HUES48 (cell line): ENCODE data around the gene GRID2IP.
"Not testable (repeated sequence)": the region's sequence is repeated elsewhere in the genome, so short reads cannot be mapped to it uniquely, and the experiment has no call there.

Experiments used
- H3K27ac ChIP-seq: one replicate; pipeline ENCODE4 v1.7.0; 2013; ENCODE audit warnings: low read depth, low read length, inconsistent platforms
- H3K27me3 ChIP-seq: 2 replicates; pipeline ENCODE4 v1.6.1; 2013; ENCODE audit warnings: mild to moderate bottlenecking, low read length; ENCODE audit not compliant: control insufficient read depth, insufficient read depth
- H3K36me3 ChIP-seq: 2 replicates; pipeline ENCODE4 v1.6.1; 2013; ENCODE audit warnings: low read length; ENCODE audit not compliant: control insufficient read depth, insufficient read depth
- H3K4me1 ChIP-seq: 2 replicates; pipeline ENCODE4 v1.6.1; 2013; ENCODE audit warnings: mild to moderate bottlenecking, low read length; ENCODE audit not compliant: control insufficient read depth, insufficient read depth
- H3K4me3 ChIP-seq: 2 replicates; pipeline ENCODE4 v1.5.1; 2013; ENCODE audit warnings: mild to moderate bottlenecking, low read depth, low read length
- H3K9ac ChIP-seq: 2 replicates; pipeline ENCODE4 v1.6.1; 2013; ENCODE audit warnings: mild to moderate bottlenecking, low read depth, low read length, moderate library complexity
- H3K9me3 ChIP-seq: 2 replicates; pipeline ENCODE4 v1.6.1; 2013; ENCODE audit warnings: low read length; ENCODE audit not compliant: control insufficient read depth, insufficient read depth

The GRID2IP gene

DNA sequence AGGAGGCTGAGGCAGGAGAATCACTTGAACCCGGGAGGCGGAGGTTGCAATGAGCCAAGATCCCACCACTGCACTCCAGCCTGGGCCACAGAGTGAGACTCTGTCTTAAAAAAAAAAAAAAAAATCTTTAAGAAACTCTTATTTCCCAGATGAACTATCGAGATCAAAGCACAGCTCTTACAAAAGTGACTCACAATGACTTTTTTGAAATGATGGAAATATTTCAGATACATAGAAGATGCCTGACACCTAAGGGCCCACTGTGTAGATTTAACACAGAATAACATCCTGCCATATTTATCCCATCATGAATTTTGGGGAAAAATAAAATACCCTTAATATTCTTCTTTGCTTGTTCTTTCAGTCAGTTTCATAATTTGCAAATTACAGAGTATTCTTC, 92.6 kb downstream of the GRID2IP start:
- not testable (repeated sequence) for H3K9me3 ChIP-seq, H3K9ac ChIP-seq, H3K4me3 ChIP-seq, H3K27ac ChIP-seq, H3K4me1 ChIP-seq, H3K27me3 ChIP-seq
- H3K36me3 ChIP-seq = peaks cover 29% of the 10 kb centered on the region

GRCh38 chr7:6453734-6454133, 97.5 kb downstream of the GRID2IP start:
- H3K27ac ChIP-seq = no peak overlapping the region
- H3K4me3 ChIP-seq = no peak overlapping the region
- no peaks in the 10 kb centered on the region for H3K4me1 ChIP-seq
- no peaks in the 10 kb centered on the region for H3K36me3 ChIP-seq
- H3K9me3 ChIP-seq = no peaks in the 10 kb centered on the region
- H3K9ac ChIP-seq = no peak overlapping the region
- no peaks in the 10 kb centered on the region for H3K27me3 ChIP-seq

- Histone ChIP-seq H3K36me3 (no peaks in the 10 kb centered on the region), H3K27me3 (no peaks in the 10 kb centered on the region), H3K4me3 (no peak overlapping the region), H3K4me1 (no peaks in the 10 kb centered on the region), H3K9me3 (no peaks in the 10 kb centered on the region), H3K9ac (no peak overlapping the region), H3K27ac (no peak overlapping the region)
Observed at GRCh38 chr7:6451224-6451705, 100.0 kb downstream of the GRID2IP start.

- not testable (repeated sequence) for H3K9ac ChIP-seq, H3K27ac ChIP-seq, H3K4me1 ChIP-seq, H3K36me3 ChIP-seq, H3K9me3 ChIP-seq, H3K27me3 ChIP-seq, H3K4me3 ChIP-seq
Observed at GRCh38 chr7:6450591-6450990, 100.7 kb downstream of the GRID2IP start.

- H3K36me3 ChIP-seq = peaks cover 12% of the 10 kb centered on the region
- not testable (repeated sequence) for H3K27ac ChIP-seq, H3K9me3 ChIP-seq, H3K27me3 ChIP-seq, H3K4me1 ChIP-seq, H3K9ac ChIP-seq, H3K4me3 ChIP-seq
Observed at GRCh38 chr7:6449884-6450283, 101.4 kb downstream of the GRID2IP start.

DNA sequence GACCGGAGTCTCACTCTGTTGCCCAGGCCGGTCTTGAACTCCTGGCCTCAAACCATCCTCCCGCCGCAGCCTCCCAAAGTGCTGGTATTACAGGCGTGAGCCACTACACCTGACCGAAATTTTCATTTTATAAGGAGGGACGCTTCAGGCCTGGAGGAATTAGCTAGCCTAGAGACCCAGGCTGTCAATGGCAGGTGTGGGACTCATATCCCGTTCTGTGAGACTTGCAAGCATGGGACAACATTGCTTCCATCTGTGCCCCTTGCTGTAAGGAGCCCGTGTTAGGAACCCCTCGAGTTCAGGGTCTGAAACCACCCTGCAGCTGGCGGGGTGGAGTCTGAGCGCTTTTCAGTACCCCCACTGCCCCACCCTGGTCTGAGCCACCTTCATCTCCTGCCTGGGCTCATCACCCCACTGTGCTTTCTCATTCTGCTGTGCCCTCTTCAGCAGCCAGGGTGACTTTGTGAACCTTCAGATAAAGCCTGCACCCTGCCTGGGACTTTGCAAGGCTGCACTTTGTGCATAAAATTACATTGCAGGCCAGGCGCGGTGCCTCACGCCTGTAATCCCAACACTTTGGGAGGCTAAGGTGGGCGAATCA, 102.2 kb downstream of the GRID2IP start:
- no peak overlapping the region for H3K9ac ChIP-seq
- H3K27ac ChIP-seq = no peak overlapping the region
- H3K27me3 ChIP-seq = no peaks in the 10 kb centered on the region
- H3K9me3 ChIP-seq = no peaks in the 10 kb centered on the region
- H3K4me1 ChIP-seq = no peaks in the 10 kb centered on the region
- peak overlapping the region; percentile 93; the same call in 1 of the 2 replicates for H3K4me3 ChIP-seq
- H3K36me3 ChIP-seq = peaks cover 20% of the 10 kb centered on the region

GRCh38 chr7:6447581-6448199, 103.6 kb downstream of the GRID2IP start, which contains the start of gene DAGLB:
DAGLB (minus strand) TSS chr7:6447954; CDS start chr7:6447842, 112 bp downstream.
- H3K4me3 ChIP-seq = peak within 1 kb of the TSS; percentile 93
- H3K4me1 ChIP-seq = no peaks in the 10 kb centered on the region
- no peaks in the 10 kb centered on the region for H3K9me3 ChIP-seq
- peak within 1 kb of the TSS; percentile 98 for H3K27ac ChIP-seq
- peak within 1 kb of the TSS; percentile 83 for H3K9ac ChIP-seq
- peaks cover 31% of the 10 kb centered on the region for H3K36me3 ChIP-seq
- H3K27me3 ChIP-seq = no peaks in the 10 kb centered on the region
